ENCODE results near the gene SPSB1. TPM values are rescaled to one million over a fixed set of nuclear protein-coding genes. Genes with fewer than 3 reads are reported as not detected.

The SPSB1 gene
- total and polyA plus RNA-seq, 2 experiments from 2014 or later, result 2.4 to 6.8 TPM

DNA sequence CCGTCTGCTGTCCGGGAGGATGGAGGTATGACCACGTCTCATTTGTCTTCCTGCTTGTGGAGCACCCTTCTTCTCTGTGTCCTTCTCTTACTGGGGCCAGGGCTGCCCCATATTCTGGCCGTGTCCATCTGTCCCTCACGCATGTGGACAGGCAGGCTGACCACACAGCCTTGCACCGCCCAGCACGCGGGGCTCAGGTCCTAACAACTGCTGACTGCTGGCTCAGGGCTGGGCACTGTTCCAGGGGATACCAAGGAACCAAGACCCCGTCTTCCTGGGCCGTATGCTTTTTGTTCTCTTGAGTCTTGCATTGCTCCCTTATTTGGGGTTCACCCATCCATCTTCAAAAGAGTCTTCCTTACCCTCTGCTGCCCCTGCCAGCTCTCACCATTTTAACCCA, 17.5 kb upstream of the SPSB1 start (continued):
- no peak for TF ChIP-seq POLR2AphosphoS5 (IDR thresholded peaks at IDR 0.05; ENCODE audit: low read depth)
- TF ChIP-seq NANOG (IDR thresholded peaks at IDR 0.05; ENCODE audit: borderline replicate concordance), result no peak
- no peak for TF ChIP-seq EZH2phosphoT487 (IDR thresholded peaks at IDR 0.05; ENCODE audit: unreplicated experiment)
- TF ChIP-seq, protein P1, sequence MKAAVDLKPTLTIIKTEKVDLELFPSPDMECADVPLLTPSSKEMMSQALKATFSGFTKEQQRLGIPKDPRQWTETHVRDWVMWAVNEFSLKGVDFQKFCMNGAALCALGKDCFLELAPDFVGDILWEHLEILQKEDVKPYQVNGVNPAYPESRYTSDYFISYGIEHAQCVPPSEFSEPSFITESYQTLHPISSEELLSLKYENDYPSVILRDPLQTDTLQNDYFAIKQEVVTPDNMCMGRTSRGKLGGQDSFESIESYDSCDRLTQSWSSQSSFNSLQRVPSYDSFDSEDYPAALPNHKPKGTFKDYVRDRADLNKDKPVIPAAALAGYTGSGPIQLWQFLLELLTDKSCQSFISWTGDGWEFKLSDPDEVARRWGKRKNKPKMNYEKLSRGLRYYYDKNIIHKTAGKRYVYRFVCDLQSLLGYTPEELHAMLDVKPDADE (IDR thresholded peaks at IDR 0.05), result no peak
- TF ChIP-seq EZH2 (IDR thresholded peaks at IDR 0.05; ENCODE audit: low read depth, unreplicated experiment), result no peak
- no peak for TF ChIP-seq JUNB (IDR thresholded peaks at IDR 0.05; ENCODE audit: unreplicated experiment)

DNA sequence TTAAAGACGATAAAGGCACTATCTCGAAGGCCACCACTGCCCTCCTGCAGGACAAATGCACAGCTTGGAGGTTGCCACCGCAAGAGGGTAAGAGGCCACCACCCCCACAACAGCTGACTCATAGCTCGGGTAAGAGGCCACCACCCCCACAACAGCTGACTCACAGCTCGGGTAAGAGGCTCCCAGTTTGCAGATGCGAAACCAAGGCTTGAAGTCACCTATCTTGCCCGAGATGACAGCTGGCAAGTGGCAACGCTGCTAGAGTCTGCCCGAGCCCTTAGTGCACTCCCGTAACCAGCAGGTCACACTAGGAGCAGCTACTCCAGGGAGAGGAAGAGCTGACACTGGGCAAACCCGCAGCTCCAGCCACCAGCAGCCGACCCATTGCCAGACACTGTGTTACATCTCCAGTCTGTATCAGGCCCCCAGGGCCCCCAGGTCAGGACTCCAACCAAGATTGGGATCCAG, 17.1 kb upstream of the SPSB1 start:
- Histone ChIP-seq H3K79me2 (replicated peaks; ENCODE audit: insufficient read depth) (no peaks in the 10 kb centered on the region), H3F3A (replicated peaks; ENCODE audit: low read depth) (no peaks in the 10 kb centered on the region), H3K4me1 (ENCODE audit: insufficient read depth) (peaks cover 6% of the 10 kb centered on the region; the same call in 1 of the 2 replicates), H4K20me1 (replicated peaks; ENCODE audit: insufficient read depth) (no peaks in the 10 kb centered on the region), H3K36me3 (ENCODE audit: insufficient read depth) (no peaks in the 10 kb centered on the region), H3K27me3 (ENCODE audit: insufficient read depth) (no peaks in the 10 kb centered on the region), H3K27ac (ENCODE audit: low read depth) (no peak overlapping the region), H3K9me2 (ENCODE audit: insufficient read depth) (no peaks in the 10 kb centered on the region), H3K4me3 (no peak overlapping the region), H3K4me2 (no peak overlapping the region), H2AFZ (0 out of 2 replicates have a peak overlapping the region, but pooled peaks have one; percentile 14)
- Mint-ChIP-seq H3K36me3 (ENCODE audit: low read depth) (no peaks in the 10 kb centered on the region), H3K4me3 (no peak overlapping the region), H3K27ac (no peak overlapping the region), H3K9me3 (no peaks in the 10 kb centered on the region), H3K27me3 (ENCODE audit: insufficient read depth, low read depth, poor library complexity) (peaks cover 6% of the 10 kb centered on the region), H3K4me1 (peaks cover 35% of the 10 kb centered on the region)
- no peak for ATAC-seq
- DNase-seq (ENCODE audit: low spot score), result no peak
- TF ChIP-seq STAT1 (IDR thresholded peaks at IDR 0.05; ENCODE audit: unreplicated experiment), result no peak
- no peak for TF ChIP-seq JUNB (IDR thresholded peaks at IDR 0.05; ENCODE audit: unreplicated experiment)
- TF ChIP-seq, protein P1 (IDR thresholded peaks at IDR 0.05), result no peak
- TF ChIP-seq, protein P2, sequence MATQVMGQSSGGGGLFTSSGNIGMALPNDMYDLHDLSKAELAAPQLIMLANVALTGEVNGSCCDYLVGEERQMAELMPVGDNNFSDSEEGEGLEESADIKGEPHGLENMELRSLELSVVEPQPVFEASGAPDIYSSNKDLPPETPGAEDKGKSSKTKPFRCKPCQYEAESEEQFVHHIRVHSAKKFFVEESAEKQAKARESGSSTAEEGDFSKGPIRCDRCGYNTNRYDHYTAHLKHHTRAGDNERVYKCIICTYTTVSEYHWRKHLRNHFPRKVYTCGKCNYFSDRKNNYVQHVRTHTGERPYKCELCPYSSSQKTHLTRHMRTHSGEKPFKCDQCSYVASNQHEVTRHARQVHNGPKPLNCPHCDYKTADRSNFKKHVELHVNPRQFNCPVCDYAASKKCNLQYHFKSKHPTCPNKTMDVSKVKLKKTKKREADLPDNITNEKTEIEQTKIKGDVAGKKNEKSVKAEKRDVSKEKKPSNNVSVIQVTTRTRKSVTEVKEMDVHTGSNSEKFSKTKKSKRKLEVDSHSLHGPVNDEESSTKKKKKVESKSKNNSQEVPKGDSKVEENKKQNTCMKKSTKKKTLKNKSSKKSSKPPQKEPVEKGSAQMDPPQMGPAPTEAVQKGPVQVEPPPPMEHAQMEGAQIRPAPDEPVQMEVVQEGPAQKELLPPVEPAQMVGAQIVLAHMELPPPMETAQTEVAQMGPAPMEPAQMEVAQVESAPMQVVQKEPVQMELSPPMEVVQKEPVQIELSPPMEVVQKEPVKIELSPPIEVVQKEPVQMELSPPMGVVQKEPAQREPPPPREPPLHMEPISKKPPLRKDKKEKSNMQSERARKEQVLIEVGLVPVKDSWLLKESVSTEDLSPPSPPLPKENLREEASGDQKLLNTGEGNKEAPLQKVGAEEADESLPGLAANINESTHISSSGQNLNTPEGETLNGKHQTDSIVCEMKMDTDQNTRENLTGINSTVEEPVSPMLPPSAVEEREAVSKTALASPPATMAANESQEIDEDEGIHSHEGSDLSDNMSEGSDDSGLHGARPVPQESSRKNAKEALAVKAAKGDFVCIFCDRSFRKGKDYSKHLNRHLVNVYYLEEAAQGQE (IDR thresholded peaks at IDR 0.05; ENCODE audit: unreplicated experiment), result no peak
- no peak for TF ChIP-seq POLR2AphosphoS5 (IDR thresholded peaks at IDR 0.05; ENCODE audit: low read depth)
- TF ChIP-seq EZH2phosphoT487 (IDR thresholded peaks at IDR 0.05; ENCODE audit: unreplicated experiment), result no peak
- TF ChIP-seq, protein P3, sequence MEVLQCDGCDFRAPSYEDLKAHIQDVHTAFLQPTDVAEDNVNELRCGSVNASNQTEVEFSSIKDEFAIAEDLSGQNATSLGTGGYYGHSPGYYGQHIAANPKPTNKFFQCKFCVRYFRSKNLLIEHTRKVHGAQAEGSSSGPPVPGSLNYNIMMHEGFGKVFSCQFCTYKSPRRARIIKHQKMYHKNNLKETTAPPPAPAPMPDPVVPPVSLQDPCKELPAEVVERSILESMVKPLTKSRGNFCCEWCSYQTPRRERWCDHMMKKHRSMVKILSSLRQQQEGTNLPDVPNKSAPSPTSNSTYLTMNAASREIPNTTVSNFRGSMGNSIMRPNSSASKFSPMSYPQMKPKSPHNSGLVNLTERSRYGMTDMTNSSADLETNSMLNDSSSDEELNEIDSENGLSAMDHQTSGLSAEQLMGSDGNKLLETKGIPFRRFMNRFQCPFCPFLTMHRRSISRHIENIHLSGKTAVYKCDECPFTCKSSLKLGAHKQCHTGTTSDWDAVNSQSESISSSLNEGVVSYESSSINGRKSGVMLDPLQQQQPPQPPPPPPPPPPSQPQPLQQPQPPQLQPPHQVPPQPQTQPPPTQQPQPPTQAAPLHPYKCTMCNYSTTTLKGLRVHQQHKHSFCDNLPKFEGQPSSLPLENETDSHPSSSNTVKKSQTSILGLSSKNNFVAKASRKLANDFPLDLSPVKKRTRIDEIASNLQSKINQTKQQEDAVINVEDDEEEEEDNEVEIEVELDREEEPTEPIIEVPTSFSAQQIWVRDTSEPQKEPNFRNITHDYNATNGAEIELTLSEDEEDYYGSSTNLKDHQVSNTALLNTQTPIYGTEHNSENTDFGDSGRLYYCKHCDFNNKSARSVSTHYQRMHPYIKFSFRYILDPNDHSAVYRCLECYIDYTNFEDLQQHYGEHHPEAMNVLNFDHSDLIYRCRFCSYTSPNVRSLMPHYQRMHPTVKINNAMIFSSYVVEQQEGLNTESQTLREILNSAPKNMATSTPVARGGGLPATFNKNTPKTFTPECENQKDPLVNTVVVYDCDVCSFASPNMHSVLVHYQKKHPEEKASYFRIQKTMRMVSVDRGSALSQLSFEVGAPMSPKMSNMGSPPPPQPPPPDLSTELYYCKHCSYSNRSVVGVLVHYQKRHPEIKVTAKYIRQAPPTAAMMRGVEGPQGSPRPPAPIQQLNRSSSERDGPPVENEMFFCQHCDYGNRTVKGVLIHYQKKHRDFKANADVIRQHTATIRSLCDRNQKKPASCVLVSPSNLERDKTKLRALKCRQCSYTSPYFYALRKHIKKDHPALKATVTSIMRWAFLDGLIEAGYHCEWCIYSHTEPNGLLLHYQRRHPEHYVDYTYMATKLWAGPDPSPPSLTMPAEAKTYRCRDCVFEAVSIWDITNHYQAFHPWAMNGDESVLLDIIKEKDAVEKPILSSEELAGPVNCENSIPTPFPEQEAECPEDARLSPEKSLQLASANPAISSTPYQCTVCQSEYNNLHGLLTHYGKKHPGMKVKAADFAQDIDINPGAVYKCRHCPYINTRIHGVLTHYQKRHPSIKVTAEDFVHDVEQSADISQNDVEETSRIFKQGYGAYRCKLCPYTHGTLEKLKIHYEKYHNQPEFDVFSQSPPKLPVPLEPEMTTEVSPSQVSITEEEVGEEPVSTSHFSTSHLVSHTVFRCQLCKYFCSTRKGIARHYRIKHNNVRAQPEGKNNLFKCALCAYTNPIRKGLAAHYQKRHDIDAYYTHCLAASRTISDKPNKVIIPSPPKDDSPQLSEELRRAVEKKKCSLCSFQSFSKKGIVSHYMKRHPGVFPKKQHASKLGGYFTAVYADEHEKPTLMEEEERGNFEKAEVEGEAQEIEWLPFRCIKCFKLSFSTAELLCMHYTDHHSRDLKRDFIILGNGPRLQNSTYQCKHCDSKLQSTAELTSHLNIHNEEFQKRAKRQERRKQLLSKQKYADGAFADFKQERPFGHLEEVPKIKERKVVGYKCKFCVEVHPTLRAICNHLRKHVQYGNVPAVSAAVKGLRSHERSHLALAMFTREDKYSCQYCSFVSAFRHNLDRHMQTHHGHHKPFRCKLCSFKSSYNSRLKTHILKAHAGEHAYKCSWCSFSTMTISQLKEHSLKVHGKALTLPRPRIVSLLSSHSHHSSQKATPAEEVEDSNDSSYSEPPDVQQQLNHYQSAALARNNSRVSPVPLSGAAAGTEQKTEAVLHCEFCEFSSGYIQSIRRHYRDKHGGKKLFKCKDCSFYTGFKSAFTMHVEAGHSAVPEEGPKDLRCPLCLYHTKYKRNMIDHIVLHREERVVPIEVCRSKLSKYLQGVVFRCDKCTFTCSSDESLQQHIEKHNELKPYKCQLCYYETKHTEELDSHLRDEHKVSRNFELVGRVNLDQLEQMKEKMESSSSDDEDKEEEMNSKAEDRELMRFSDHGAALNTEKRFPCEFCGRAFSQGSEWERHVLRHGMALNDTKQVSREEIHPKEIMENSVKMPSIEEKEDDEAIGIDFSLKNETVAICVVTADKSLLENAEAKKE (CRISPR knock-in tag; IDR thresholded peaks at IDR 0.05), result no peak
- TF ChIP-seq ZNF114 (CRISPR knock-in tag; IDR thresholded peaks at IDR 0.05), result no peak
- no peak for TF ChIP-seq ZNF331 (CRISPR knock-in tag; IDR thresholded peaks at IDR 0.05; ENCODE audit: low read depth)
- no peak for TF ChIP-seq EZH2 (IDR thresholded peaks at IDR 0.05; ENCODE audit: low read depth, unreplicated experiment)

Measured in GM23338 (cell line).